ENCODE measurements around the gene SCPEP1. TPM values are rescaled to one million over a fixed set of nuclear protein-coding genes. Genes with fewer than 3 reads are reported as not detected.
"Not testable (repeated sequence)": the region's sequence is repeated elsewhere in the genome, so short reads cannot be mapped to it uniquely, and the experiment has no call there.

Gene SCPEP1
- total RNA-seq, 2 donors from 2014 or later: 103 to 182 TPM

DNA sequence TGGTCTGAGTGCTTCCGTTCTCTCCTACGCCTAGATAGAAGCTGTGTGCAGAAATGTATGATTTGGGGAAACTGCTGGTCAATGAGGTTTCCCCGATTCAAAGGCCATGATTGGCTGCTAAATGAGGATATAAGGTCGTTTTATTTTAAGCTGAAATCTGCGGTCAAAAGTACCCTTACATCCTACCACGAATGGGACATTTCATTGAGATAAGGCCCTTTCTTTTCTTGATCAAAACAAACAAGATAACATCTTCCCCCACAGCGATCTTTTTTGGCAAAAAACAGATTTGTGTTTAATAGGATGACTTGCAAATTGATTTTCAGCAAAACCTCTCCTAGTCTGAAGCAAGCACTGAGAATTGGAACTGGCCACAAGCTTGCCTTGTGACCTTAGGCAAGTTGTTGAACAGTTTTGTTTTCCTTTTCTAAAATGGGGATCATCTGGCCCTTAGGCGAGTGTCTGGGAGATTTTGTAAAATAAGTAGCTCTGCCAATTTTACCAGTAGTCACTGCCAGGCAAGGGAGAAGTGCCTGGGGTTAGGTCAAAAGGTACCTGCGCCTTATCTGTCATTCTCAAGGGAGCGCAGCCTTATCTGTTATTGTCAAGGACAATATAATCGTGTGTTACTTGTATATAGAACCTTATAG is 635 bp downstream of the SCPEP1 start:
- TF ChIP-seq POLR2A (IDR thresholded peaks at IDR 0.05) (no peak), POLR2AphosphoS5 (IDR thresholded peaks at IDR 0.05) (no peak)
- TF ChIP-seq, protein P1, sequence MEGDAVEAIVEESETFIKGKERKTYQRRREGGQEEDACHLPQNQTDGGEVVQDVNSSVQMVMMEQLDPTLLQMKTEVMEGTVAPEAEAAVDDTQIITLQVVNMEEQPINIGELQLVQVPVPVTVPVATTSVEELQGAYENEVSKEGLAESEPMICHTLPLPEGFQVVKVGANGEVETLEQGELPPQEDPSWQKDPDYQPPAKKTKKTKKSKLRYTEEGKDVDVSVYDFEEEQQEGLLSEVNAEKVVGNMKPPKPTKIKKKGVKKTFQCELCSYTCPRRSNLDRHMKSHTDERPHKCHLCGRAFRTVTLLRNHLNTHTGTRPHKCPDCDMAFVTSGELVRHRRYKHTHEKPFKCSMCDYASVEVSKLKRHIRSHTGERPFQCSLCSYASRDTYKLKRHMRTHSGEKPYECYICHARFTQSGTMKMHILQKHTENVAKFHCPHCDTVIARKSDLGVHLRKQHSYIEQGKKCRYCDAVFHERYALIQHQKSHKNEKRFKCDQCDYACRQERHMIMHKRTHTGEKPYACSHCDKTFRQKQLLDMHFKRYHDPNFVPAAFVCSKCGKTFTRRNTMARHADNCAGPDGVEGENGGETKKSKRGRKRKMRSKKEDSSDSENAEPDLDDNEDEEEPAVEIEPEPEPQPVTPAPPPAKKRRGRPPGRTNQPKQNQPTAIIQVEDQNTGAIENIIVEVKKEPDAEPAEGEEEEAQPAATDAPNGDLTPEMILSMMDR (IDR thresholded peaks at IDR 0.05): no peak
- DNase-seq (ENCODE audit: low spot score): no peak
- Histone ChIP-seq H3K4me1 (replicated peaks) (no peaks in the 10 kb centered on the region), H3K36me3 (no peaks in the 10 kb centered on the region), H3K27me3 (replicated peaks; ENCODE audit: insufficient read depth) (no peaks in the 10 kb centered on the region), H3K9me3 (no peaks in the 10 kb centered on the region), H3K27ac (peak overlapping the region; percentile 37 to 57), H3K4me3 (peak overlapping the region; percentile 36 to 49)
- WGBS: 15% methylated on average over 11 of the region's 11 CpGs
- intact Hi-C loops (cut with DNase I): no loop called here

DNA sequence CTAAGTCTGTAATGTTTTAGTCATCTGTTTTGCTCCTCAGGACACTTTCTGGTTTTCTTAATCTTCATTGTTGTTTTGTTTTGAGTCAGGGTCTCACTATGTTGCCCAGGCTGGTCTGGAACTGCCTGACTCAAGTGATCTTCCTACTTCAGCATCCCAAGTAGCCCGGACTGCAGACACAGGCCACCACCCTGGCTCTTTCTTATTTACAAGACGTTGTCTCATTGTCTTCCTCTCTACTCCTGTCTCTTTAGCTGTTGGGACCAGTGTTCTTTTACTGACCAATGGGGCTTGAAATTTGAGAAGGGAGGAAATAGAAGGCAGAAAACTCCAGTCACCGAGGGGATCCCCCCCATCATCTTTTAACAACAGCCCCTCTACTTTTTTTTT is 1.2 kb downstream of the SCPEP1 start:
- TF ChIP-seq POLR2A (IDR thresholded peaks at IDR 0.05) (no peak), POLR2AphosphoS5 (IDR thresholded peaks at IDR 0.05) (no peak)
- TF ChIP-seq, protein P1 (IDR thresholded peaks at IDR 0.05): no peak
- H3K27me3 ChIP-seq (replicated peaks; ENCODE audit: insufficient read depth): no peaks in the 10 kb centered on the region
- intact Hi-C loops (cut with DNase I): no loop called here
- DNase-seq (ENCODE audit: low spot score): no peak
- peak overlapping the region; percentile 37 to 57 for H3K27ac ChIP-seq
- no peaks in the 10 kb centered on the region for H3K9me3 ChIP-seq
- H3K4me1 ChIP-seq (replicated peaks): no peaks in the 10 kb centered on the region
- no peaks in the 10 kb centered on the region for H3K36me3 ChIP-seq
- peak overlapping the region in 1 of 2 donors; percentile 49 for H3K4me3 ChIP-seq
- WGBS: 41% methylated on average over 3 of the region's 3 CpGs

DNA sequence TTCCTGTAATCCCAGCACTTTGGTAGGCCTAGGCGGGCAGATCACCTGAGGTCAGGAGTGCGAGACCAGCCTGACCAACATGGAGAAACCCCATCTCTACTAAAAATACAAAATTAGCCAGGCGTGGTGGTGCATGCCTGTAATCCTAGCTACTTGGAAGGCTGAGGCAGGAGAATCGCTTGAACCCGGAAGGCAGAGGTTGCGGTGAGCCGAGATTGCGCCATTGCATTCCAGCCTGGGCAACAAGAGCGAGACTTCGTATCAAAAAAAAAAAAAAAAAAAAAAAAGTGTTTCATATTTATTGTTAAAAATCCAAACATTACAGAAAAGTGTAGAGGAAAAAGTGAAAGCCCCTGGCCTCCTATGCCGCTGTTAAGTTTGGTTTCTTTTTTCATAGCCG is 2.6 kb downstream of the SCPEP1 start:
- H3K4me1 ChIP-seq (replicated peaks); intact Hi-C loops (cut with DNase I); H3K27ac ChIP-seq; DNase-seq (ENCODE audit: low spot score); H3K36me3 ChIP-seq; H3K27me3 ChIP-seq (replicated peaks; ENCODE audit: insufficient read depth); H3K9me3 ChIP-seq; H3K4me3 ChIP-seq: not testable (repeated sequence)
- 96% methylated on average over 12 of the region's 12 CpGs for WGBS

DNA sequence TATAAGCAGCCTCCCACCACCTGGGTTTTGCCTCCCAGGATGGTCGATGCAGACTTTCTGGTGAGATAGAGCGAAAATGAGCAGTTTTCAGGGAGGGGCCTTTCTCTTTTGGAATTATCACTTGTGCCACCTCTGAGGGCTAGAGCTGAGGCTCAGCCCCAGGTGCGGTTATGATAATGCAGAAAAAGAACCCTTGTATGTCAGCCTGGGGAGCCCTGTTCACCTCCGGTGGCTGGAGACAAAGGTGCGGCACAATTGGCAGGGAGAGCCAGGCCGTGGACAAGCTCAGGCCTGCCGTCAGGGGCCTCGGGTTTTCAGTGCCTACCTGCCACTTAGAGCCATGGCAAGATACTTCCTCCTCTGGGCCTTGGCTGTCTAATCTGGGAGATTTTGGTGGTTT is 4.4 kb downstream of the SCPEP1 start:
- Histone ChIP-seq H3K4me3 (no peak overlapping the region), H3K27ac (peak overlapping the region in 1 of 2 donors; percentile 9), H3K9me3 (no peaks in the 10 kb centered on the region), H3K36me3 (no peaks in the 10 kb centered on the region), H3K27me3 (replicated peaks; ENCODE audit: insufficient read depth) (no peaks in the 10 kb centered on the region), H3K4me1 (replicated peaks) (no peaks in the 10 kb centered on the region)
- WGBS: 32% methylated on average over 8 of the region's 8 CpGs
- intact Hi-C loops (cut with DNase I): no loop called here
- DNase-seq (ENCODE audit: low spot score): peak; percentile 75
- TF ChIP-seq POLR2A (IDR thresholded peaks at IDR 0.05): no peak
- TF ChIP-seq POLR2AphosphoS5 (IDR thresholded peaks at IDR 0.05): peak; percentile 57

DNA sequence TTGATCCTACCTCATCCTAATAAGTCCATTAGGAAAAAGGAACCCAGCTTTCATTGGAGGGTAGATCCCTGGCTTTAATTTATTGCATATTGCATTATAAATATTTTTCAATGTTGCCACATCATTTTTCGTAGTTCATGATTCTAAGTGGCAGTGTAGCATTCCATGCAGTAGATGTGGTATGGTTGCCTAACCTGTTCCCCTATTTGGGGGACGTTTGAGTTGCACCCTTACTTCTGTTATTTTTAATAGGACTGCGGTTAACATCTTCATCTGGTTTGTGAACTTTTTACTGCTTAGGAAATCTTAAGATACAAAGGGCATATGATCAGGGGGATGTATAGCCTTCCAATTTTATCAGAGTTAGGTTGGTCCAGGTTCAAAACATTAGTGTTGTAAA is 5.4 kb downstream of the SCPEP1 start:
- no peaks in the 10 kb centered on the region for H3K36me3 ChIP-seq
- no peaks in the 10 kb centered on the region for H3K9me3 ChIP-seq
- TF ChIP-seq, protein P1 (IDR thresholded peaks at IDR 0.05): no peak
- no peak for TF ChIP-seq POLR2AphosphoS5 (IDR thresholded peaks at IDR 0.05)
- no peak for TF ChIP-seq POLR2A (IDR thresholded peaks at IDR 0.05)
- H3K27ac ChIP-seq: no peak overlapping the region
- intact Hi-C loops (cut with DNase I): no loop called here
- no peak overlapping the region for H3K4me3 ChIP-seq
- H3K27me3 ChIP-seq (replicated peaks; ENCODE audit: insufficient read depth): no peaks in the 10 kb centered on the region
- WGBS: 73% methylated on average over 3 of the region's 3 CpGs
- DNase-seq (ENCODE audit: low spot score): no peak
- H3K4me1 ChIP-seq (replicated peaks): no peaks in the 10 kb centered on the region

Measured in prostate gland (tissue), 2 donors.